Right ventricle myocardium inferior (tissue), 1 donor: ENCODE data around the gene CTRL. TPM values are rescaled to one million over a fixed set of nuclear protein-coding genes. Genes with fewer than 3 reads are reported as not detected.
A peak's percentile ranks its signal among the peaks of the same experiment; 100 is the strongest.

Experiments
- ATAC-seq: fragments of 200-7000 bp; cut with Tn5 transposase; one replicate; pipeline ENCODE4 v1.9.1; 2020; ENCODE audit warnings: mild to moderate bottlenecking, moderate library complexity
- DNase-seq: peaks from one replicate; pipeline ENCODE4 v3.0.0; 2021; ENCODE audit errors: missing footprints
- intact Hi-C: fragments of 100-400 bp; cut with DNase I; formaldehyde crosslinking; loops from one replicate; pipeline ENCODE4 v1.11.0; 2022
- total RNA-seq: library from RNA; stranded (reverse); fragmentation: NEBNext Ultra II Directional; extraction: Animal tissue kit (Norgen Biotek cat#: 25700); gene quantifications from one replicate; pipeline ENCODE4 v1.2.1, GENCODE V29; 2021
- donor health status: DM: no; HTN: yes; CAD: no; lungs with severe emphysema.

Gene CTRL
- total RNA-seq, 1 donor from 2014 or later: 0.81 TPM

- DNase-seq: no peak
- no peak for ATAC-seq
- intact Hi-C loops: no loop called here
These were observed 32.9 kb upstream of the CTRL start for GRCh38 chr16:67964477-67965131.

DNA sequence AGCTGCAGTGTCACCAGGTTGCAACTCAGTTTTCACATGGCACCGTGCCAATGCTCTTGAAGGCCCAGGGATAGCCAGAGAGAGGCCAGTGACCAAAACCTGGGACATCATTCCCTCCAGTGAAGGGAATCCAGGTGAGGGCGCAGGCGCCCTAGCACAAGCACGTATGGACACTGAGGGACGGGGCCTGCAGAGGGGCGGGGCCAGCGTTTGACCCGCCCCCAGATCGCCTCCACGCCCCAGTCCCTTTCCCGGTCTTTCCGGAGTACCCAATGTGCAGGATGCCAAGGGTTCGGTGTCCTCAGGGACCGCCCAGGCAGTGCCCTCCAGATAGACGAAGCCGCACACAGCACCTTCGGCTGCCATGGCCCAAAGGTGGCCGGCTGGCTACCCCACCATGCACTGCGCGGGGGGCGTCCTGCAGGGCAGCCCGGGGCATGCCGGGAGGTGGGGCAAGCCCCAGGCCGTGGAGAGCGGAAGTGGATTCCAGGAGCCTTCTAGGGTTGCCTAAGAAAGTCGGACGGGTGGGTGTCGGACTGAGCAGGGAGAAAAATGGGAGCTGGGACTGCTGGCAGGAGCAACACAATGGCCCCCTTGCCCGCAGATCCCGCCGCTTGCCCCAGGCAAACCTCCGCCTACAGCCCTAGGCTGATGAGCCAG, 32.1 kb upstream of the CTRL start:
- no peak for DNase-seq
- intact Hi-C loops: no loop called here

GRCh38 chr16:67963292-67963661, 31.6 kb upstream of the CTRL start:
- no peak for DNase-seq
- ATAC-seq: peak; percentile 7
- intact Hi-C loops: no loop called here

More for the DNA sequence above, 32.1 kb upstream of the CTRL start:
- no peak for ATAC-seq

DNA sequence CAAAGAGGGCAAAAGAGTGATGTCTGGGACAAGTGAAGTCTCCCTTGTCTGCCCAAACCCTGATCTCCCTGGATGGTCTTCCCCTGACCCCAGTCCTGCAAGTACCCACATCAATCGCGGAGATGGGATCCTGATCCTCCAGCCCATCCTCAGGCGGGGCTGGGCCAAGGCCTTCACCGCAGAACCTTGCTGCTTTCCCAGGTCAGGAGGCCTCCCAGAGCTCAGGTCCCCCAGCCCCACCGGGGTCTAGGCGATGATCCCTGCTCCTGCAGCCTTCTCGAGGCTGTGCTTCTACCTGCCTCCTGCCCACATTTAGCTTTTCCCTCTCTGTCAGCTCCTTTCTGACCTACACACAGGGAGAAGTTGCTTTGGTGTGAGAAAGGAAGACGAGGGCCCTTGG, 30.5 kb upstream of the CTRL start:
- DNase-seq (no peak), ATAC-seq (no peak)
- intact Hi-C loops: no loop called here

GRCh38 chr16:67961551-67961957, 29.9 kb upstream of the CTRL start:
- ATAC-seq (no peak), DNase-seq (no peak)
- intact Hi-C loops: loop anchor here (2.0 kb wide), 1 partner anchor 61 kb away; the partner anchor contains the start of genes DDX28 and DUS2

GRCh38 chr16:67959536-67960329, 28.1 kb upstream of the CTRL start:
- DNase-seq (no peak), ATAC-seq (peak; percentile 77)
- intact Hi-C loops: loop anchor here (2.0 kb wide), 1 partner anchor 63 kb away; the partner anchor contains the start of genes DDX28 and DUS2

DNA sequence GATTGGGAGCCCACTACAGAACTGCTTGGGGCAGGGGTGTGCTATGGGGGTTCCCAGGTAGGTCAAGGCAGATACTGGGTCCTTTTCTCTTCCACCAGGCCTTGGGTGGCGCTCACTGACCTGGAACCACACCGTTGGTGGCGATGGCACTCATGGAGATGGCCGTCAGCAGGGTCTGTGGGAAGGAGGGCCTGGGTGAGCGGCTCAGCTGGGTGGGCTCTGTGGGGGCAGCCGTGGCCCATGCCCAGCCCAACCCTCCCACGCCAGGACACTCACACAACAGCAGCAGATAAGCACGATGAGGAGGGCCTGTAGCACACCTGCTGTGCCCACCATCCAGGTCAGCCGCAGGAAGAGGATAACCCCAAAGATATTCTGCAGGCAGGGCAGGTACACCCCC, 26.0 kb upstream of the CTRL start:
- ATAC-seq: no peak
- intact Hi-C loops: no loop called here

GRCh38 chr16:67954421-67955196, 22.9 kb upstream of the CTRL start:
- no peak for DNase-seq
- intact Hi-C loops: no loop called here
- ATAC-seq: no peak

More for the DNA sequence above, 26.0 kb upstream of the CTRL start:
- DNase-seq: no peak

DNA sequence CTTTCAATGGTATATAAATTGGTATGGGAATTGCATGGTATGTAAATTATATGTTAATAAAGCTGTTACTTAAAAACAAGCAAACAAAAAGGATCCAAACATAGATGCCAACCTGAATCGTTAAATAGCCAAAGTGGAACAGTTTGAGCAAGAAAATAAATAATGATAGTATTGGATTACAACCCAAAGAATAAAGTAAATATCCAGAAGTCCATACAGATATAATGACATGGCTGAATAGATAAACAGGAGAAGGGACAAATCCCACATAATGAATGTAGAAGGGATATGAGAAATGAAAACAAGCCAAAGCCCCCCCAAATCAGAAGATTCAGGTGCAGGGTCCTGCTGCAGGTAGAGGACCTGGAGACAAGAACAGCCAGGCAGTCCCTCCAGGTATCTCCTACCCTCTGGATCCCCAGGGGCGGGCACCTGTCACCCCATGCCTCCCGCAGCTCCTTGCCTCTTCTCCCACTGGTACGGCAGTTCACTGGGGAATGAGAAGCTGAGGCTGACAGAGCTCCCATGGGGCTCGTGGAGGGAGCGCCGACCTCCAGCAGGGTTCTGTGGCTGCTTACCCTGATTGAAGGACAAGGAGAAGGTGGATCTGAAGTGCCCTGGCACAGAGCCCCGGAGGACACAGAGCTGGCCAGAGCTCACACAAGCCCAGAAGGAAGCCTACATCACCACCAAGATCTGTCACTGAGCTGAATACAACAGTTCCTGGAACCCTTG, 22.1 kb upstream of the CTRL start:
- DNase-seq (no peak), ATAC-seq (no peak)

DNA sequence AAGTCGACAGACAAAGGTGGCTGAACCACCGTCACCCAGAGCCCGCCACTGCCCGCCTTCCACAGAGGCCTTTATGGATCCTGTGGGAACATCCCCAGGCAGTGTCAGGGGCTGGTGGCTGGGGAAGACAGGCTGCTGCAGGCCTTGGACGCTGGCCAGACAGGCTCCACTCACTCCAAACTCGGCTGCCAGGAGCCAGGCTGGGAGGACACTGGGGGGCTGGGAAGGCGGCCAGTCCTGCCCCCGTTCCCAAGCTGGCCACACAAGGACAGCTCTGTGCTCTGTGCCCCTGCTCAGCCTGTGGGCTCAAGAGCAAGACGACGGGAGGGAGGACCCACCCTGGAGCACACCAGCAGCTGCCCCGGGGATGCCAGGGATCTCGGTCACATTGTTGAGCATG, 19.8 kb upstream of the CTRL start:
- DNase-seq (peak; percentile 80), ATAC-seq (peak; percentile 75)
- intact Hi-C loops: no loop called here

More for the DNA sequence above, 22.1 kb upstream of the CTRL start:
- intact Hi-C loops: no loop called here

DNA sequence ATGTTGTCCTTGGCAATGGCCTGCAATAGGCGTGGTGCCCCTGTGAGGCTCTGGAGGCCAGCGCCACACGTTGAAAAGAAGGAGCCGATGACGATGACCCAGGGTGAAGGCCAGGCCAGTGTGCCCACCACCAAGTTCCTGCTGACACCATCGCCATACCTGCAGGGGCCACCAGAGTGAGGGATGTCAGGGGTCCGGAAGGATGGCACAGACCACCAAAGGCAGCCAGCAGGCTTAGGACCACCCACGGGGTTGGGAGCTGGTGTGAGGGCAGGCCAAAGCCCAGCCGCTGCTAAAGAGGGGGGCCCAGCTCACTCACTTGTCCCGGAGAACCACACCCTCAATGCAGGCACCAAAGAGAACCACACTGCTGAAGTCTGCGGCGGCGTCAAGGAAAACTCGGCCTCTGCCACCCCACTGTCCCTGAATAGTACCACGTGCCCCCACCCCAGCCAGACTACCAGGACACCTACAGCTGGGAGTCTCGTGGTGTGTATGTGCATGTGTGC, 18.7 kb upstream of the CTRL start:
- intact Hi-C loops: no loop called here
- ATAC-seq: no peak
- DNase-seq: no peak

DNA sequence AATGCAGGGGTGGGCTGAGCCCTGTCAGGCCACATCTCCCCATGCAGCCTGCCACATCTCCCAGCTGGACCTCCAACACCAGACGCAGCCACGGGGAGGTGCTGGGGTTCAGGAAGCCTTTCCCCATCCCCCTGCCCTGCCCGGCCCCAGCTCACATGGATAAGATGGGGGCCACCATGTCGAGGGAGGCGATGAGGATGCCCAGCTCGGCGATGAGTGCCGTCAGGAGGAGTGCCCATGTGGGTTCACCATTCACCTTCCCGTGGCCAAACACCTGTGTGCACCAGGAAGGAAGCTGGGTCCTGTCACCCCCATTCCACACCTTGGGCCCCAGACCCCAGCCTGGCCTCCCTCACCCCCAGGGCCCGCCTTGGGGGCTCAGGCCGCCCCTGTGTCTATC, 18.0 kb upstream of the CTRL start:
- DNase-seq (no peak), ATAC-seq (no peak)

DNA sequence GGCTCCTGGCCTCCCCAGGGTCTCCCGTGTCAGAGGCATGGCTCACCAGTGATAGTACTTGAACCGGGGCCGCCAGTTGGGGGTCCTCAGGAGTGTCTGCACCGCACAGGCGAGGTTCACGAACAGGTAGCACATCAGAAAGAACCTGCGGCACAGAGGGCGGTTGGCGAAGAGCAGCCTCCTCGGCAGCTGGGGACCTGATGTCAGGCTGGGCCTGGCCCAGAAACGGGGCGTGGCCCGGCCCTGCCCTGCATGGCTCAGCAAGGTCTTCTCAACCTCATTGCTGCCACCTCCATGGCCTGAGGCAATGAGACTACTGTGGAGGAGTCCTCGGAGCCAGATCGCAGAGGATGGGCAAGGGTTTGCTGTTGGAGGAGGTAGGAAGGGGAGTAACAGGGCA, 16.4 kb upstream of the CTRL start:
- intact Hi-C loops: no loop called here
- DNase-seq (no peak), ATAC-seq (no peak)

More for the DNA sequence above, 18.0 kb upstream of the CTRL start:
- intact Hi-C loops: no loop called here

DNA sequence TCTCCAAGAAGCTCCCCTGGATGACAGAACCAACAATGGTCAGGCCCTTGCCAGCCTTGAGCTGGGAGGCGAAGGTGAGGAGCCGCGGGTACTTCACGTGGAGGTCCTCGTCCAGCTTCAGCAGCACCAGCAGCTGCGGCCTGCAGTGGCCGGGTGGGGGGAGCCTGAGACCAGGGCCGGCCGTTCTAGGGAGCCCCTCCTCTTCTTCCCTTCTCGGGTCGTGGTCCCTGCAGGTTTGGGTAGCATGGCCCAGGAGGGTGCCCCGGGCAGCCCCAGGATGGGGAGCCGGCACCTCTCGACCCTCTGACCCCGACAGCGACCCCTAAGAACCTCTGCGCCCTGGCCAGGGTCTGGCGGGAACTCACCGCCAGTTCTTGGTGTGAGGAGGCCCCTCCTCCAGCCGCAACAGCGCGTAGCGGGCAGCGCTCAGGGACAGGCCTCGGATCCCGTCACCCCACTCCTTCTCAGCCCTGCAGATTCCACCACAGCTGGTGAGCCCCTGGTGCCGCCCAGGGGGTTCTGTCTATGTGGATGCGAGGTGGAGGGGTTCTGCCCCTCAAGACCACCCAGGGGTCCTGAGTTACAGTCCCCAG, 15.4 kb upstream of the CTRL start:
- DNase-seq (no peak), ATAC-seq (no peak)
- intact Hi-C loops: no loop called here

GRCh38 chr16:67946128-67946569, 14.5 kb upstream of the CTRL start:
- no peak for DNase-seq
- no peak for ATAC-seq
- intact Hi-C loops: no loop called here

GRCh38 chr16:67945392-67945933, 13.8 kb upstream of the CTRL start:
- intact Hi-C loops: no loop called here
- DNase-seq (no peak), ATAC-seq (no peak)

- no peak for ATAC-seq
- intact Hi-C loops: loop anchor here (5.0 kb wide), 2 partner anchors 42 to 77 kb away; partner anchors contain the start of genes DDX28 and DUS2
- DNase-seq: no peak
These were observed 13.2 kb upstream of the CTRL start for GRCh38 chr16:67944690-67945391.
